Prostate gland (tissue), 2 donors: Measurements from ENCODE around the gene TICRR. TPM values are rescaled to one million over a fixed set of nuclear protein-coding genes. Genes with fewer than 3 reads are reported as not detected.

Experiments used
- DNase-seq: peaks from one replicate; pipeline ENCODE4 v3.0.0-alpha.2; 2019; ENCODE audit warnings: low spot score
- H3K27ac ChIP-seq, 2 donors: fragments of 200-600 bp; sonication (generic); 2 replicates each; pipeline ENCODE4 v1.5.1; 2017 to 2019
- H3K27me3 ChIP-seq: fragments of 200-600 bp; sonication (generic); replicated peaks from 2 replicates; pipeline ENCODE4 v1.5.1; 2019; ENCODE audit not compliant: insufficient read depth
- H3K36me3 ChIP-seq, 2 donors: fragments of 200-600 bp; sonication (generic); 1 replicate in 1 of 2; 2 replicates in 1 of 2; pipeline versions ENCODE4 v1.5.1 to v1.8.1; 2017 to 2019
- H3K4me1 ChIP-seq: fragments of 200-600 bp; sonication (generic); replicated peaks from 2 replicates; pipeline ENCODE4 v1.5.1; 2019
- H3K4me3 ChIP-seq, 2 donors: fragments of 200-600 bp; sonication (generic); 2 replicates each; pipeline ENCODE4 v1.5.1; 2017 to 2019
- H3K9me3 ChIP-seq: fragments of 200-600 bp; sonication (generic); 2 replicates; pipeline ENCODE4 v1.5.1; 2017
- POLR2A ChIP-seq: fragments of 450-650 bp; IDR thresholded peaks from one replicate; pipeline ENCODE4 v1.6.1; 2016; ENCODE audit warnings: antibody characterized with exemption, mild to moderate bottlenecking
- POLR2AphosphoS5 ChIP-seq: sonication (generic); formaldehyde crosslinking; IDR thresholded peaks from one replicate; pipeline ENCODE4 v1.6.1; 2017; ENCODE audit warnings: antibody characterized with exemption
- WGBS: methylation state at CpG from one replicate; pipeline ENCODE4 v1.1.5; 2018; 5-methylcytosine and 5-hydroxymethylcytosine counted together
- intact Hi-C: fragments of 100-400 bp; cut with DNase I; formaldehyde crosslinking; loops from one replicate; pipeline ENCODE4 v1.14.2; 2022
- total RNA-seq, 2 donors: library from RNA; depleted of rRNA; stranded (reverse); fragments of >200 nt; gene quantifications; one replicate each; pipeline ENCODE4 v1.1.0, GENCODE V29; 2016
- TF ChIP-seq, protein P1 (sequence below), 4 experiments: fragments of 200-600 bp in 2 of 4; fragments of 450-650 bp in 2 of 4; sonication (generic) in 2 of 4; IDR thresholded peaks; 1 replicate in 3 of 4; 2 replicates in 1 of 4; pipeline ENCODE4 v1.5.1; 2016 to 2019; ENCODE audit warnings: antibody characterized with exemption in 4 of 4, mild to moderate bottlenecking in 2 of 4, moderate library complexity in 2 of 4

The TICRR gene
- 1 to 10 TPM in 1 of 2 donors, under 1 TPM in 1; 0.55 to 4.1 TPM for total RNA-seq

- peak within 1 kb of the TSS; percentile 49 to 71 for H3K4me3 ChIP-seq
- intact Hi-C loops, result no loop called here
- under 1% methylated on average over 37 of the region's 37 CpGs for WGBS
- H3K4me1 ChIP-seq, result peaks cover 6% of the 10 kb centered on the region
- no peaks in the 10 kb centered on the region for H3K9me3 ChIP-seq
- no peaks in the 10 kb centered on the region for H3K36me3 ChIP-seq
- H3K27ac ChIP-seq, result peak within 1 kb of the TSS in 1 of 2 donors; percentile 14
- peak; percentile 10 for TF ChIP-seq POLR2A
- peak; percentile 93 for TF ChIP-seq POLR2AphosphoS5
- TF ChIP-seq, protein P1, sequence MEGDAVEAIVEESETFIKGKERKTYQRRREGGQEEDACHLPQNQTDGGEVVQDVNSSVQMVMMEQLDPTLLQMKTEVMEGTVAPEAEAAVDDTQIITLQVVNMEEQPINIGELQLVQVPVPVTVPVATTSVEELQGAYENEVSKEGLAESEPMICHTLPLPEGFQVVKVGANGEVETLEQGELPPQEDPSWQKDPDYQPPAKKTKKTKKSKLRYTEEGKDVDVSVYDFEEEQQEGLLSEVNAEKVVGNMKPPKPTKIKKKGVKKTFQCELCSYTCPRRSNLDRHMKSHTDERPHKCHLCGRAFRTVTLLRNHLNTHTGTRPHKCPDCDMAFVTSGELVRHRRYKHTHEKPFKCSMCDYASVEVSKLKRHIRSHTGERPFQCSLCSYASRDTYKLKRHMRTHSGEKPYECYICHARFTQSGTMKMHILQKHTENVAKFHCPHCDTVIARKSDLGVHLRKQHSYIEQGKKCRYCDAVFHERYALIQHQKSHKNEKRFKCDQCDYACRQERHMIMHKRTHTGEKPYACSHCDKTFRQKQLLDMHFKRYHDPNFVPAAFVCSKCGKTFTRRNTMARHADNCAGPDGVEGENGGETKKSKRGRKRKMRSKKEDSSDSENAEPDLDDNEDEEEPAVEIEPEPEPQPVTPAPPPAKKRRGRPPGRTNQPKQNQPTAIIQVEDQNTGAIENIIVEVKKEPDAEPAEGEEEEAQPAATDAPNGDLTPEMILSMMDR (IDR thresholded peaks at IDR 0.05), result no peak
- DNase-seq, result peak; percentile 98
- H3K27me3 ChIP-seq, result no peaks in the 10 kb centered on the region
Measured at GRCh38 chr15:89575146-89575655, at the start of gene TICRR. Gene TICRR, plus strand, starts transcription at chr15:89575469. Its CDS starts 118 bp downstream, at chr15:89575587.

- TF ChIP-seq POLR2AphosphoS5, result no peak
- TF ChIP-seq, protein P1 (IDR thresholded peaks at IDR 0.05), result no peak
- H3K4me1 ChIP-seq, result no peaks in the 10 kb centered on the region
- no peak overlapping the region for H3K27ac ChIP-seq
- no peaks in the 10 kb centered on the region for H3K36me3 ChIP-seq
- no peak overlapping the region for H3K4me3 ChIP-seq
- intact Hi-C loops, result no loop called here
- H3K27me3 ChIP-seq, result no peaks in the 10 kb centered on the region
- WGBS, result 86% methylated on average over 7 of the region's 7 CpGs
- no peaks in the 10 kb centered on the region for H3K9me3 ChIP-seq
- DNase-seq, result no peak
Measured at GRCh38 chr15:89526181-89526580, 49.1 kb upstream of the TICRR start.

GRCh38 chr15:89526601-89527441 lies 48.4 kb upstream of the TICRR start:
- WGBS, result 72% methylated on average over 10 of the region's 10 CpGs
- H3K4me3 ChIP-seq, result no peak overlapping the region
- H3K4me1 ChIP-seq, result no peaks in the 10 kb centered on the region
- DNase-seq, result no peak
- no peak for TF ChIP-seq POLR2A
- TF ChIP-seq POLR2AphosphoS5, result no peak
- TF ChIP-seq, protein P1 (IDR thresholded peaks at IDR 0.05), result no peak
- no peaks in the 10 kb centered on the region for H3K9me3 ChIP-seq
- intact Hi-C loops, result no loop called here
- H3K36me3 ChIP-seq, result no peaks in the 10 kb centered on the region
- H3K27me3 ChIP-seq, result no peaks in the 10 kb centered on the region
- H3K27ac ChIP-seq, result no peak overlapping the region

- no peaks in the 10 kb centered on the region for H3K27me3 ChIP-seq
- DNase-seq, result no peak
- H3K4me3 ChIP-seq, result no peak overlapping the region
- no peaks in the 10 kb centered on the region for H3K36me3 ChIP-seq
- 81% methylated on average over 6 of the region's 6 CpGs for WGBS
- TF ChIP-seq, protein P1 (IDR thresholded peaks at IDR 0.05), result no peak
- no peaks in the 10 kb centered on the region for H3K9me3 ChIP-seq
- H3K4me1 ChIP-seq, result no peaks in the 10 kb centered on the region
- intact Hi-C loops, result no loop called here
- H3K27ac ChIP-seq, result no peak overlapping the region
Measured at GRCh38 chr15:89528757-89529352, 46.4 kb upstream of the TICRR start.
